ENCODE measurements around the gene PKD1L1.
"Not testable (repeated sequence)": the region's sequence is repeated elsewhere in the genome, so short reads cannot be mapped to it uniquely, and the experiment has no call there.

Gene PKD1L1

DNA sequence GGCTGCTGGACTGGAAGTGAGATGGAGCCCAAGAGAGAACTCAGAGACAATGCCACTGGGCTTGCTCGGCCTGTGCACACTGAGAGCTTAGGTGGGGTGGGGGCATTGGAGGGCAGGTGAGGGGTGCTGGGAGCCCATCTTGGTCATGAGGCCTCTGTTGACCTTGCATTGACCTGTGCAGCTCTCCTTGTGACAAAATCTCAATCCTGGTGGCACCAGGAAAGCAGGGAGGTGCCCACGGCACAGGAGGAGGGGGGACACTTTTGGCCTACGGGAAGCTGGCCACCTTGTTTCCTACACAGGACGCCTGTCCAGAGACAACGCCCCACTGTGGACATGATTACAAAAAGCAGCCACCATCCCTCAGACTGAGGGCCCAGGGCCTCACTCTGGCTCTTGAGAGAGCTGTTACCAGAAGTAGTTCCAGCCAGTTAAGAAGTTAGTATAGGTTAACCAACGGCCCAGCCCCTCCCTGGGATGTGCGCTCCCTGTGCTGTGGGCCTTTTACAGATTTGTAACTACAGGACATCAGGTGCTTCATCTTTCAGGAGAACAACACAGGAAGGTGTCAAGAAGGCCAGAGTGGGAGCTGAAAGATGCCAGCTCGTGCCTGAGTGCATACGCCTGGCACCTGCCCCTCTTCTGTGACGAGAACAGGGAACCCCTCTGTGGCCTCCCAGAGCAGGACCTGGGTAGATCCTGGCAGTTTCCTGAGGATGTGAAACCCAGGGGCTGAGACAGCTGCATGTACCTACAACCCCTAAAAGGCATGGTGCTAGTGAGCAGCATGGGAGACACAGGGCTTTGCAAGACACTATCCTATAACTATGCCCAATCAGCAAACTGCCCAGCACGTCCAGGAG is 10.3 kb downstream of the PKD1L1 start:
- no peak for DNase-seq

DNA sequence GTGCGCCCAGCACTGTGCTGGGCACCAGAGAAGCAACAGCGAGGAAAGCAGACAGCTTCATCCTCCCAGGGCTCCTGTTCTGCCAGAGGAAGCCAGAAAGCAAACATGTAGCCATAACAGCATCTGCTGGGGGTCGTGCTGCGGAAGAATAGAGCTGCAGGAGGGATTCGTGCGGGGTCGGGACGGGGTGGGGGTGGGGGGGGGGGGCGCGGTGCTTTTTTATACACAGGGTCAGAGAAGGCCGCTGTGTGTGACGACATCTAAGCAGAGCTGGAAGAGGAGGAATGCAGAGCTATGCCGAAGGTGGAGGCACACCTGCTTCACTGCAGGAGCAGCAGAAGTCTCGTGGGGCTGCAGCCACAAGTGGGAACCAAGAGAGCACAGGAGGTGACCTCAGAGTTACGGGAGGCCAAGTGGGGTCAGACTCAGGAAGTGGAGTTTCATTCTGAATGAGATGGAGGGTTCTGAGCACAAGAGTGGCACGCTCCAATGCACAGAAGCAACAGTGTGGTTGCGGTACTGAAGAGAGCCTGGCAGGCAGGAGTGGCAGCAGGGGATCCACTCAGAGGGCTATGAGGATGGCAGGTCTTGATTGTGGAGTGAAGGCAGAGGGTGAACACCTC is 11.1 kb downstream of the PKD1L1 start:
- no peak for DNase-seq

GRCh38 chr7:47936323-47936722 is 11.9 kb downstream of the PKD1L1 start:
- no peak for DNase-seq

- DNase-seq, result no peak
Observed at GRCh38 chr7:47935336-47935735, 12.9 kb downstream of the PKD1L1 start.

DNA sequence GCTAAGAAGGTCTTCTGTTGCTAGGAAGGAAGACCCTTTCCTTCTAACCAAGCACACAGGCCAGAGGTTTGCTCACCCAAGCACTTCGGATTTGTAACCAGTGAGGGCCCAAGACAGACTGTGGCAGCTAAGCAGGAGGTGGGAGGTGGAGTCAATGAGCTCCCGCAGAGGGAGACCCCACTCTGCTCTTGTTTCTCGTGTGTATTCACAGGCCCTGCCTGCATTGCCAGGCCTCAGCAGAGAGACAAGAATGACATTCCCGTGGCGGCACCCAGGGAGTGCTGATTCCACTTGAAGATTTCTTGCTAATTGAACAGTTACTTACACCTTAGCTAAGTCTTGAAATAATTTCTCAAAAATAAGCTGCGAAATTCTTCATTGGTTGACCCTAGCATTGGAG is 13.4 kb downstream of the PKD1L1 start:
- DNase-seq, result no peak

DNA sequence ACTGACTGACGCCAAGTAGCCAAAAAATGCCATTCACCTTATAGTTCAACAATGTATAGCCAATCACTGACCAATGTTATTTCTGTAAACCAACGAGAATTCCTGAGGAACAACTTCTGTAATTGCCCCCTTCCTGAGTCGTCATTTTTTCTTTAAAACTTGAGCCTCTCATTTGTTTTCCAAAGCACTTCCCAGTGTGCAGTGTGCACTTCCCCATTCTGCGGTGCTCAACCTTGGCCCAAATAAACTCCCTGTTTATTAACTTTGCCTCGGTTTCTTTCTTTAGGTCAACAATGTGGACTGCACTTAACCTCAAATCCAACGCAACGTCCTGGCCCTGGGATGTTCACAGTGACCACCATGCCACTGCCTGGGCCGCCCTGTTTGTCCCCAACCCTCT is 15.1 kb downstream of the PKD1L1 start:
- DNase-seq, result no peak

DNA sequence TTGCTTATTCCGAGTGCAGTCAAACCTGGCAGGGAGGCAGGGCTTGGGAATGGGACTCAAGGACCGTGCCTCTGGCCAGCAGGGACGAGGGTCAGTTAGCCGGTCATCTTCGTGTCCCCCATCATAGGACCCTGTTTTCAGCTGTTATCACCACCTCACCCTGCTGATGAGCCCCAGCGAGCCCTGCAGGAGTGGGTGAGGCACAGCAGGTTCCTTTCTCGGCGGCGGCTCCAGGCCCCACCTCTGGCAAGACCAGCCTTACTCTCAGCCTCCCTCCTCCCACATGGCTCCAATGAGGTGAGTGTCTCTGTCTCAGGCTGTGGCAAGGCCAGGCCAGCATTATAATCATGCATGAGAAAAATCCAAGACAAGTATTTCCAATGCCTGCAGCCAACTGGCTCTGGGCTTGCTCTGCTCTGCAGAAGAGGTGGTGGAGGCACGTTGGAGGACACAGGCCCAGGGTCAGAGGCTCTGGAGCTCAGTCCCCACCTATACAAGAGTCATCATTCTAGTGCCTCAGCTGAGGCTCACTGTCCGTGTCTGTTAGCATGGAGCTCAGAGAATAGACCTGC is 15.7 kb downstream of the PKD1L1 start:
- DNase-seq, result no peak

GRCh38 chr7:47932016-47932415 is 16.2 kb downstream of the PKD1L1 start:
- DNase-seq, result no peak

DNA sequence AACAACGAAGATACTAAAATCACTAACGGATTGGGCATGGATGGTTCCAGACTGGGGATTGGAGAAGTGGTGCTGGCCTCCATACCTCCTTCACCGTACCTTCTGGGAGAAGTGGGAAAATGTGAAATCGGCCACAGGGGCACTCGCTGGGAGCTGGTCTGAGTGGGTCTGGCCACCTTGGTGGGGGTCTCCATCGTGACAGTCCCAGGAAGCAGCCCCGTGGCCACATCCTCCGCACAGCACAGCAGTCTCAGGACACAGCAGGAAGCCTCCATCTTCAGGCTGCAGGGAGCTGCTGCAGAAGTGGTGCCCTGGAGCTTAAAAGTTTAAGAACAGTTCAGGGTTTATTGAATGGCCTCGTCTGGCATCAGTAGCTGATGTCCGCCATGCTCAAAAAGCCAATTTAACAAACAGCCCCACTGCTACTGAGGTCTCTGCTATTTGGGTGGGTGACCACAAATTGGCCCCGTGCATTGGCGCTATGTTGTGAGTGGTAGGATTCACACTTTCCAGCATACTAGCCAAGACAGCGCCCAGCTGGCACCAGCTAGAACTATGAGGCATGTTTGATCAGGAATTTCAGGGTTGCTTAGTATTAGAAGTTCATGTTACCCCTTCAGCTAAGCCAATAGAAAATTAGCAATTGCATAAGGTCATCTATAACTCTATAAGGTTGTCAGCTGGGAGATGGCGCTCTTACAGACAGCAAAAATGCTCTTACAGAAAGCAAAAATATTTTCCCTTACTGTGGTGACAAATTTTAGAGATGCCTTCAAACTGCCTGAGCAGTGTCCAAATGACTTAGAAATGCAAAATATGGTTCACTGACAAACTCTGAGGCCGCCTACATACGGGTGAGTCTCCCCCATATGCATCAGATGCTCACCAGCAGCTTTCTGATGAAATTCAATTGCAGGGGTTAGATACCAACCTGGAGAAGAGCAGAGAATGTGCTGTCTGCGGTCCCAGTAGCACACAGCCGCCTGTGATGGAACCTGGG is 17.0 kb downstream of the PKD1L1 start:
- no peak for DNase-seq

GRCh38 chr7:47924266-47924665 is 24.0 kb downstream of the PKD1L1 start:
- no peak for DNase-seq

GRCh38 chr7:47923081-47923875 is 25.0 kb downstream of the PKD1L1 start:
- not testable (repeated sequence) for DNase-seq

- not testable (repeated sequence) for DNase-seq
Observed at GRCh38 chr7:47916514-47916913, 31.8 kb downstream of the PKD1L1 start.

DNA sequence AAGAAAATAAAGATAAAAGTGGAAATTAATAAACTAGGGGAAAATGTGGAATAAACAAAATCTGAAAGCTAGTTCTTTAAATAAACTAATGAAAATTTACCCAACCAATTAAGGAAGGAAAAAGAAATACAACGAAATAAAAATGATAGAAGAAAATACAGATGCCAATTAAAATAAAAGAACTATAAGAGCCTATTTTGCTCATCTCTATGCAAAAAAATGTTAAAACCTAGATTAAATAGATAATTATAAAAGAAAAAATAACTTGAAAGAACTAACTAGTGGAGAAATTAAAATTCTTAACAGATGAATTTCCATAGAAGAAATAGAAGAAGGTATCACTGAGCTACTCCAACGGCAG is 32.7 kb downstream of the PKD1L1 start:
- DNase-seq, result no peak

- DNase-seq, result no peak
Observed at GRCh38 chr7:47914717-47915615, 33.3 kb downstream of the PKD1L1 start.

DNA sequence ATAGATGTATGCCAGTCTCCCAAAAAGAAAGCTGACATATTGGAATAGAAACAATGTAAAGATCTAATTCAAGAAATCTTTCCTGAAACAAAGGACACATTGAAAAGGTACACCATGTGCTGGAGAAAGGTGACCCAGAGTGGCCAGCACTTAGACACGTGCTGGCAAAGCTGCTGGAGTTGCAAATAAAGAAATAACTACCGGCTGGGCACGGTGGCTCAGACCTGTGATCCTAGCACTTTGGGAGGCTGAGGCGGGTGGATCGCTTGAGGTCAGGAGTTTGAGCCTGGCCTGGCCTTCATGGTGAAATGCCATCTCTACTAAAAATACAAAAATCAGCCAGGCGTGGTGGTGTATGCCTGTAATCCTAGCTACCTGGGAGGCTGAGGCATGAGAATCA is 35.9 kb downstream of the PKD1L1 start:
- DNase-seq, result no peak

DNA sequence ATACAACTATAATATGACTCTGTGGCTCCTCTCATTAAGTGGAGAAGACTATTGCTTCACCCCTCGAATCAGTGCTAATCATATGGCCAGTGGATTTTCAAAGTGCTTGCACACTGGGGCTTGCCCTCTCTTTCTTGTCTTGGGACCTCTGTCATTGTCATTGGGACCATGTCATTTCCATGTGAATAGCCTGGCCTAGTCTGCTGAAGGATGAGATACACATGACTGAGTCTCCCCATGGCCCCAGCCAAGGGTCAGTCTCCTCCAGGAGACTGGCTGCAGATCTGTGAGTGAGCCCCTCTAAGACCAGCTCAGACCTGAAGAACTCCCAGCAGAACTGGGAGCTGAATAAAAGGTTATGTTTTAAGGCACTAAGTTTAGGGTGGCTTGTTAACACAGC is 39.5 kb downstream of the PKD1L1 start:
- no peak for DNase-seq

DNA sequence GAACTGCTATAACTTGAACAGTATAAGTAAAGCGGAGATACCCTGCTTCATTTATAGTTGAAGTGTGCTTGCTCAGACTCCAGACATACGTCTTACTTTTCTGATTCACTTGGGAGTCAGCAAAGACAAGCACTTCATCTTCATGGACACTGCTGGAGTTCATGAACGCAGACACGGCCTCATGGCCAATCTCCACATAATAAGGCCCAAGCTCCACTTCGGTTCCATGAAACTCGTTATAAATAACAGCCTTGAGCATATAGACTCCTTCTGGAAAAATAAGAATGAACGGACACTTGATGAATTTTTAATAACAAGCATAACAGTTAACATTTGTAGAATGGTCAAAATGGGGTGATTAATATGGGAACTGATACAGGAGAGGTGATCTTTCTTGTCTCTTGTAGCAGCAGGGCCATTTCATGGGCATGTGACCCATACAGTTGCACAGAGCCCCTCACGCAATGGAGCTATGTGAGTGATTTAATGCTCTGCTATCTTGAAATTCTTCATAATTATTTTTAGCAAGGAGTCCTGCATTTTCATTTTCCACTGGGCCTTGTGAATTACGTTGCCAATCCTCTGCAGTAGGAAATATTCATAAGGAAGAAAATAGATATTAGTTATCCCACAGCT is 40.2 kb downstream of the PKD1L1 start:
- no peak for DNase-seq

- DNase-seq, result no peak
Observed at GRCh38 chr7:47906883-47907282, 41.4 kb downstream of the PKD1L1 start.

DNA sequence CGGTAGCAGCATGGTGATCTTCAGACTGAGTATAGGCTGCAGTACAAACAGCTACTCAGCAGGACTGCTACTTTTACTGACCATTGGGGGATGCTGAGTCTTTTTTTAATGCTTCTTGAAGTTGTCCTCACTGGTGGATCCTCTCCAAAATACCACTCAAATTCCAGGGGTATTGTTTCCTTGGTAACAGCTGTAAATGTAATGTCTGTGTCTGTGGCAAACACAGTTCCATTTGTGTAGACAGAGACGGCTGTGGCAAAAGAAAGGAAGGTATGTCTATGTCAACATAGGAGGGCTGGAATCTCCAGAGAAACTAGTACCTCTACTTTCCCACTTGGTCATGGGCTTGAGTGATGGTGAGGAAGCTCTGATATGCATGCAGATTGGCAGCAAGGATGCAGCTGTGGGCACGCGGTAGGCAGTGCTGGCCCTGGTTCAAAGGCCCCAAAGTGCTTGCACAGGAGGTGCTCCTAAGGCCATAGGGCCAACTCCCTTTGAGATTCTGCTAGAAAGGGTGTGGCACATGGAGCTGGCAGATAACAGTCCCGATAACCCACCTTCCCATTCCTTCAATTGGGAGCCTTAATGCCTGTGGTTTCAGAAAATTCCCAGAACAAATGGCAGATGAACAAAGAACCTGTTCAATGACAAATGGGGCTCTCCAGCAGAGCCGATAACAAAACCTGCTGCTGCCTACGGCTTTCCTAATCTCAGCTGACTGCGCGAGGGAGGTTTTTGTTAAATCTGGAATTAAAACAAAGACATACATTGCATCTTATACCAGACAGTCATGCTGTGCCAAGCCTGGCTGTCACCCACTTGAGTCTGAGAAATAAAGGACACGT is 43.0 kb downstream of the PKD1L1 start:
- no peak for DNase-seq

GRCh38 chr7:47902013-47902412 is 46.3 kb downstream of the PKD1L1 start:
- no peak for DNase-seq
